GDM1 (cell line): Measurements from ENCODE around the gene PXMP4.

Experiments used
- DNase-seq: peaks from one replicate; lab custom pipeline; 2025; lab: John Stamatoyannopoulos, UW

The PXMP4 gene

GRCh38 chr20:33668466-33669155, 51.5 kb downstream of the PXMP4 start:
- no peak for DNase-seq

GRCh38 chr20:33667676-33668465, 52.2 kb downstream of the PXMP4 start:
- DNase-seq, result peak; percentile 77

- no peak for DNase-seq
Measured at GRCh38 chr20:33667245-33667675, 52.9 kb downstream of the PXMP4 start.

DNA sequence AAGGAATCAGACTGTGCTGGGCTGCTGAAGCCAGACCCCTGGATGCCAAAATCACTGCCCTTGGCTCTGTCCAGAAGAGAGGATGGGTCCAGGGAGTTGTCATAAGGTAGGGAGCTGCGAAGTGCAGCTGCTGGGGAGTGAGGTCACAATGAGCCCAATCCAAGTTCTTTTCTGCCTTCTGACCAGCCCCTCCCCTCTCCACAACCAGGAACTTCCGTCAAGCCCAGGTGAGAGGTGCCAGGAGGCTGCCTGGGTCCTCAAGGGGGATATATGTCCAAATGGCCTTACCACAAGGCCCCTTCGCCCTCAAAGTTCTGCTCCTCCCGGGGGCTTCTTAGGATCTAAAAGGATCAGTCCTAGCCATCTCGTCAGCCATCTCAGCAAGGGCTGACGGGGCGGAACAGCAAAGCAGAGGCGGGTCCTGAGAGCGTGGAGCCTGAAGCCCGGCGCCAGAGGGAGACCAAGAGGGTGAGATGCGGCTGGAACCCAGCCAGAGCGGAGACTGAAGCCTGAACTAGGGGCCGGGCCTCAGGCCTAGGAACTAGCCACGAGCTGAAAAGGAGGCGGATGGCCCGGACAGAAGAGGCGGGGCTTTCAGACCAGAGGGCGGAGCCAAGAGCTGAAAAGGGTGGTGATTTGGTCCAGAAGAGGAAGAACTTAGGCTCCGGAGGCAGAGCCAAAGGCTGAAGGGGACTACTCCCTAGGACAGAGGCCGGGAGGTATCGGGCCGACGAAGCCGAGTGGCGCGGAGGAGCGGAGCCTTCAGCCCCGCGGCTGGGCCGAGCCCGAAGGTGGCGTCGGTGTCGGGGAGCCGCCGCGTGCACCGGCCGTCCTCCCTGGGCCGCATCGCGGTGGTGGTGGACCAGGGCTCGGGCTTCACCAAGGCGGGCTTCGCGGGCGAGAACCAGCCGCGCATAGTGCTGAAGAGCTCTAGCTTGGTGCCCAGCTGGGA, 53.5 kb downstream of the PXMP4 start, which contains the start of gene ACTL10:
ACTL10 (plus strand) TSS at position 651 of the 952 bp plus-strand sequence. CDS start 555 bp downstream, outside the sequence.
- peak; percentile 86 for DNase-seq

DNA sequence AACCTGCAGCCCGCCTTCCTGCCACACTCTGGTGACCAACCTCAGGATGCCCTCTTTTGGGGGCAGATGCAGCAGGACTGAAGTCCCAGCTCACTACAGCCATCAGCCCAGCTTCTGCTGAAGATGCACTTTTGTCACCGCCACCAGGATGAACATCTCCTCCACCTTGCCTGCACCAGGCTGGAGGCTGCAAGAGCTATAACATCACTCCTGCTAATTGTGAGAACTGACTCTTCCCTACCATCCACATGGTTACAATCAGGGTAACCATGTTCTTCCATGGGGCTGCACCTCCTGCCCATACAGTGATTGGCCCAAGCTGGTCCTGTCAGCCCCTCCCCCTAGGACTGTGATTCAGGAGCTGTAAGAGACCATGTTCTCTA, 55.4 kb downstream of the PXMP4 start:
- no peak for DNase-seq

DNA sequence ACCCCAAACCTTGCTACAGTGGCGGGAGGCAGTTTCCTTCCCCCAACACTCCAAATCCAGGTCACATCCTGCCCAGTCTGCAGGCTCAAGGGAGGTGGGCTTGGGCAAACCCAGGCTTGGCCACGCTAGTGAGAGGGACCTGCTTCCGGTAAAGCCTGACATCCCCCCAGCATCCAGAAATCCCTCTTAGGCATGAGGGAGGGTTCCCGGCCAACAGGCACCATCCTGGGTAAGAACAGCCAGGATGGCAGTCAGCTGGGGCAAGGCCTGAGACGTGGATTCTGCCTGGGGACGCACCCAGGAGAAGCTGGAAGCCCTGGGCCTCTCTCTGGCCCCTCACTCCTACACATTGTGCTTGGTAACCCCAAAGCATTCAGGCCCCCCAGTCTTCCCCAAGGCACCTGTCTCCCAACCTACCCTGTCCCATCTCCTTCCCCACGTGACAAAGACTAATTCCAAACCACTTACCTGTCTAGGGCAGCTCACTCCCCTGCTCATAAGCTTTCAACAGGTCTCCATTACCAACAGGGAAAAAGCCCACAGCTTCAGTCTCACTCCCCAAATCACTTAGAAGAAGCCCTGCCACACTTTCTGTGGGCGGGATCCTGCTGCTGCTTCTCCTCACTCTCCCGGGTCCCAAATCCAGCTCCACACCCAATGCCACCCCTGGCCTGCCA, 55.9 kb downstream of the PXMP4 start:
- DNase-seq, result no peak

- DNase-seq, result peak; percentile 54
Measured at GRCh38 chr20:33663161-33664084, 56.7 kb downstream of the PXMP4 start.

DNA sequence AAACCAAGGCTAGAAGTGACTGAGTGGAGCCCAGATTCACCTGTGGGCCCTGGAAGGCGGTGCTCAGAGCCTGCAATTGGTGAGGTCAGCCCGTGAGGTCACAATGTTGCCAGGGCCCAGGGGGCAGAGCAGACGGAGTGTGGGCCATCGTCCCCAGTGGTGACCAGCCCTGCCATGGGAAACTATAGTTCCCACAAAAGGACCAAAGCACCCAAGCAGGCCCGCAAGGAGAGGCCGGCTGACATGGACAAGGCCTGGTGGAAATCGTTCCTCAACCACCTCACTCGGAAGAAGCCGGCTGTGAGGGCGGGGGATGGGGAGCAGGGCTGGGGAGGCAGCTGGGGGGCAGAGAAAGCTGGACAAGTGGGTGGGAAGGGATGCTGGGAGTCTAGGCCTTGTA, 57.9 kb downstream of the PXMP4 start, which contains the start of gene C20orf144:
C20orf144 (plus strand) TSS at position 156 of the 400 bp plus-strand sequence; CDS start at position 175, 19 bp downstream.
- DNase-seq, result no peak

- no peak for DNase-seq
Measured at GRCh38 chr20:33660685-33661058, 59.4 kb downstream of the PXMP4 start.

DNA sequence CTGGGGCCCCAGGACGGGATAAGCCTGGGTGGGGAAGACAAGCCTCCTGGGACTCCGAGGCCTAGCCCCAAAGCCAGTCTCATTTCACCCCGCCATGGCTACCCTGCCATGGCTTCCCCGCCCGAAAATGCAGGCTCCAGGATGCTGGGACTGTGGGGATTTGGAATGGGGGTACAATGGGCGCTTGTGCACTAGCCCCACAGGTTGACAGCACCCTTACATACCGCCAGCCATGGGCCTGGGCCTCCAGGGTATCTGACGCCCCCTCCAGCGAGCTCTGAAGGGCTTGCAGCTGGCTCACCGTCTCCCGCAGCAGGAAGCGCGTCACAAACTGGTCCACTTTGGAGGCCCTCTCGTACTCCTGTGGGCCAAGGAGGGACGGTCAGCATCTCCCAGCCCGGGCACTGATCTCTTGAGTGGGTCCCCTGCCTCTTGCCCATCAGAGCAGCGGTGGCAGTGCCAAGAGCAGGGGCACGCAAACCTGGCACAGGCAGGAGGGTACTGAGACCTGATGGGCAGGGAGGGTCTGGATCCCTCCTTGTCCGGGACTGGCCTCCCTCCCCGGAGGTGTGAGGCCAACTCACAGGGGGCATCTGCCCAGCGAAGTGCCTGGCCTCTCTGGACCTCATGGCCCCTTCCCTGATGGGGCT, 60.0 kb downstream of the PXMP4 start:
- no peak for DNase-seq

GRCh38 chr20:33659341-33660034, 60.6 kb downstream of the PXMP4 start:
- no peak for DNase-seq

- no peak for DNase-seq
Measured at GRCh38 chr20:33658929-33659328, 61.2 kb downstream of the PXMP4 start.

GRCh38 chr20:33658510-33658909, 61.6 kb downstream of the PXMP4 start:
- DNase-seq, result no peak

- DNase-seq, result no peak
Measured at GRCh38 chr20:33657704-33658095, 62.4 kb downstream of the PXMP4 start.

DNA sequence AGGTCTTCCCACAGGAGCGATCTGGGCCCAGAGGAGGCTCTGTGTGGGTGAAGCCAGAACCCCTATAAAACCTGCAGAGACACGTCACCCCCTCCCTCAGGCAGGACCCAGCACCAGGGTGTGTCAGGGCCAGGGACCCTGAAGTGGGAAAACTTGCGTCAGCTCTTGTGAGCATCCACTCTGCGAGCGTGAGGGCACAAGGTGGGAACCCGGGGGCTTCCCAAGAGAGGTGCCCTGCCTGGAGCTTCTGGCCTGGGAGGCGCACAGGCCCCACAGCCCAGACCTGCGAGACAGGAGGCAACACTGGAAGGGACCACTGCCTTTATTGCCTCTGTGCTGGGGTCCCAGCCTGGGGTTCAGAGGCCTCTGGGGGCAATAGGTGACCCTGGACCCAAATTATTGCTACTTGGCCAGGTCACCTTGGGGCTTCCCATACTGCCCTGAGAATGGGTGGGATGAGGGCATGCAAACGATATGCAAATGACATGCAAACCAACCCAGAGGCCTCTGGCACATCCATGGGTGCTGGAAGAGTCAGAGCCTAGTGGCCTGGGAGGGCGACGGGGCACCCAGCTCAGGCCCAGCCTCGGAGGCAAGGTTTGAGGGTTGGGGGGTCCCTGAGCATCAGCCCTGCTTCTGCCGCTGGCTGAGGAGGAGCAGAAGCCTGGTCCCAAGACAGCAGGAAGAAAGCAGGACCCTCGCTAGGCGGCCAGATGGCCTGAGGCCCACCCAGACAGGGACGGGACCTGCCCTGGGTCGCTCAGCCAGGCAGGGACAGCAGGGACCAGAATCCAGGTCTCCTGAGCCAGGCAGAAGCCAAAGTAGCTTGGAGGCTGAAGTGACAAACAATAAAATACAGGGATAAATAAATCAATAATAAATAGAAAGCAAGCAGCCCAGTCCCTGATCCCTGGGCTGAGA, 63.1 kb downstream of the PXMP4 start:
- DNase-seq, result no peak

DNA sequence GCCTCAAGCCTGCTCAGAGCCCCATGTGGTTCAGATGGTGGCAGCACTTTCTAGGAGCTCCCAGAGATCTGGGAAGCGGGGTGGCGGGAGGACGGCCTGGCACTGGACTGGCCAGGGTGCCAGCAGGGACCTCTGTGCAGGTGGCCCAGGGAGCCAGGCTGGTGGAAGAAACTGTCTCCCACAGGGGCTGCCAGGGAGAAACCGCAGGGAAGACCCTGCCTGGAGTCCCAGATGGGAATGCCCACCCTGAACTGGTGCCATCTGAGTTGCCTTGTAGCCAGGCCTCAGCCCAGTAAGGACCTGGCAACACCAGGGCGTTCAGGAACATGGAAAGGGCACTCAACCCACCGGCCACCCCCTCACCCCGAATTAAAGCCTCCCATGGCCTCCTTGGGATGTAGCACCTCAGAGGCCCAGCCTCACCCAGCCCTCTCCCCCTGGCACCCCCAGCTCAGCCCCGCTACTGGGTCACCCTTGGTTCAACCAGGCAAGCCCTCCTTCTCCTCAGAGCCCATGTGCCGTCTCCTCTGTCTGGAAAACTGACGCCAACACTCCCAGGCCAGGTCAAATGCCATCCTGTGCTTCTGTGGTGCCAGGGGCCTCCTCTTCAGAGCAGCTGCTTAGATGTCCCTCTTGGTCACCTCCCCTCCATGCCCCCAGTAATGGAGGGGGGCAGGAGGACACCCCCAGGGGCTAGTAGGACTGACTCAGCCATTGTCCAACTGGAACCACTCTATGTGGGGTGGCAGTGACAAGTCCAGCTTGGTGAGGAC, 63.9 kb downstream of the PXMP4 start:
- DNase-seq, result no peak

GRCh38 chr20:33655164-33655563, 64.9 kb downstream of the PXMP4 start:
- no peak for DNase-seq
